Brain pericyte (primary cell): ENCODE measurements around the gene CCDC3.
"Not testable (repeated sequence)": the region's sequence is repeated elsewhere in the genome, so short reads cannot be mapped to it uniquely, and the experiment has no call there.

ENCODE experiments used
- DNase-seq: peaks from one replicate; pipeline ENCODE4 v3.0.0-alpha.2; 2012; ENCODE audit warnings: low read depth, low spot score

Gene CCDC3

DNA sequence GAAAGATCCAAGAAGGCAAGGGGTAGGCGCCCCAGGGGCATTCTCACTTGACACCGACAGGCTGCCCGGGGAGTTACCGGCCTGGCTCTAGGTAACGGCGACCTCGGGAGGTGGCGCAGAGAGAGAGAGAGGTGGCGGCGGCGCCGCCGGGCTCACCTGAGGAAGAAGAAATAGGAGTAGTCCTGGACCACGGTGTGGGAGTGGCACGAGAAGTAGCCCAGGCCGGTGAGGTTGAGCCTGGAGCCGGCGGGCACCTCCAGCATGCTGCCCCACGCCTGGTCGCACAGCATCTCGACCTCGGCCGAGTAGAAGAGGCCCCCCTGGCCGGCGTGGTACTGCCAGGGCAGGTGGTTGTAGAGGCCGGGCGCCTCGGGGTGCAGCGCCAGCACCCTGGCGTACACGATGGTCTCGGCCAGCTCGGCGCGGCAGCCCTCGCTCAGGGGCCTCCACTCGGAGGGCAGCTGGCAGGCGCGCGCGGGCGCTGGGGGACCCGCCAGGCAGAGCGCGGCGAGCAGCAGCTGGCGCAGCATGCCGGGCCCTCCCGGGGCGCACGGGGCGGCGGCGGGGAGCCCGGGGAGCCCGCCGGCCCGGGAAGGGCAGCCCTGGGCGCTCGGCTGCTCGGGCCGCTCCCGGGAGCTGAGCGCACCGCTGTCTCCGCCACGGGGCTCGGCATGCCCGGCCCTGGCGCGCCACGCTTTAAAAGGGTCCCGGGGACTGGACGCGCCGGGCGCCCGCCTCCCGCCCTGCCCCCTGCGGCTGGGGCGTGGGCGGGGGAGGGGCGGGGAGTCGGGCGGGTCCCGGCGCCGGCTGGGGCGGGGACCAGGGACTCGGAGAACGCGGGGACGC, at the start of gene CCDC3:
Gene CCDC3 (minus strand): TSS at position 673 of the 846 bp plus-strand sequence. CDS start 143 bp downstream, at position 530.
- no peak for DNase-seq

DNA sequence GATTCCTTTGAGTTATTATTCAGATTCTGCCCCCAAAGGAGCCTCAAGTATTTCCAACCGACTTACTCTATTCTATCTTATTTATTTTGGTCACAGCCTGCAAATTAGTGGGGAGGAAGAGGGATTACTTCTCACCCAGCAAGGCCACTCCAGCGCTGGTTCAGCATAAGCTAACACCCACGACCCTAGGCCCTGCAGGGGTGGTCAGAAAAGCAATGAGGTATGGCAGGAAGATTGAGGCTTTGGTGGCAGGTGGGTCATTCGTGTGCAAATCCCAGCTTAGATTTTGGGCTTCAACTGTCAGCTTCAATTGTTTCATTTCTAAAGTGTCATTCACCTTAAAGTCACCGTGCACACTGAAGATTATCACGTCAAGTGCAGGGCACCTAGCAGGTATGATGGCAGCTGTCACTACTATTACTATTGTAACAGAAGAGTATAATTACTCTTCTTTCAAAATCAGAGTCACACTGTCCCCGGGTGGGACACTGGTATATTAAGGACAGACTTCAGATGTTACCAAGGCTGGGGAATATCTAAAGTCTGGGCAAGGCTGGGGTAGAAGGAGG, 49.7 kb upstream of the CCDC3 start:
- DNase-seq, result no peak

- DNase-seq, result no peak
These were observed 48.4 kb upstream of the CCDC3 start for GRCh38 chr10:13049774-13050420.

DNA sequence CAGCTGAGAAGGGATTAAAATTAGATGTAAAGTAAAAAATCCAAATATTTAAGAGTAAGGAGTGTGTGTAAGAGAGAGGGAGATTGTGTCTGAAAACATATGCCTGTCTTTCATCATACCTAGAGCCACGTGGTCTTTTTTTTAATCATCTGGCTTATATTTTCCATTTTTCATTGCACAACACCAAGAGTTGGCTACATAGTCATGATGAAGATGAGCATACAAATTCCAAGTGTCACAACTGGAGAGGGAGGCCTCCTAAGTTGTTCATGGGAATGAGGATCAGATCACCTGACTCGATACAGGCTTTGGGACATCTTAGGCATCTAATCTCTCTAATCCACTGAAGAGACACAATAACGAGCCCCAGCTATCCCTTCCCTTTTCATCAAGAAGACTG, 47.2 kb upstream of the CCDC3 start:
- DNase-seq, result no peak

GRCh38 chr10:13047529-13048206, 46.2 kb upstream of the CCDC3 start:
- DNase-seq, result no peak

GRCh38 chr10:13046851-13047528, 45.5 kb upstream of the CCDC3 start:
- no peak for DNase-seq

DNA sequence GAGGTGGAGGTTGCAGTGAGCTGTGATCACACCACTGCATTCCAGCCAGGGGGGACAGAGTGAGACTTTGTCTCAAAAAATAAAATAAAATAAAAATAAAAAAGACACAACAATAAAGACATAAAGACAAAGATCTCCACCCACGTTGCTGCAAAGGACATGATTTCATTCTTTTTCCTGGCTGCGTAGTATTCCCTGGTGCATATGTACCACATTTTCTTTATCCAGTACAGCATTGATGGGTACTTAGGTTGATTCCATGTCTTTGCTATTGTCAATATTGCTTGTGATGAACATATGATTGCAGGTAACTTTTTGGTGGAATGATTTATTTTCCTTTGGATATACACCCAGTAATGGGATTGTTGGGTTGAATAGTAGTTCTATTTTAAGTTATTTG, 42.0 kb upstream of the CCDC3 start:
- DNase-seq, result no peak

- DNase-seq, result no peak
These were observed 38.2 kb upstream of the CCDC3 start for GRCh38 chr10:13039761-13040160.

DNA sequence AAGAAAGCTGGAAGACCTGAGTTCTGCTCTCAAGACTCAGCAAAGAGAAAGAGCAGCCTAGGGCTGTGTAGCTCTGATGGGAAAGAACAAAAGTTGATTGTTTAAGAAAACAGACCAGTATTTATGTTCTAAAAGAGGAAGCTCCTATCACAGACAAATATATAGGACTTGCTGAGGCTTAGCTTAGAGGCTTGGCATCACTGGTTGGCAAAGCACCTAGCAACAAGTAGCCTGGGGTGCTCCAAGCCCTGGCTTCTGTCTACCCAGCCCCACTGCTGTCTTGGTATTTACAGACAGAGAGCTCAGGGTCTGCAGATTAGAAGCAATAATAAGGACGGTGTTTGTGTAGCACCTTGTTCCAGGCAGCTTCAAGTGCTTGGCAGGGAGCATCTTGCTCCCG, 36.9 kb upstream of the CCDC3 start:
- DNase-seq, result no peak

DNA sequence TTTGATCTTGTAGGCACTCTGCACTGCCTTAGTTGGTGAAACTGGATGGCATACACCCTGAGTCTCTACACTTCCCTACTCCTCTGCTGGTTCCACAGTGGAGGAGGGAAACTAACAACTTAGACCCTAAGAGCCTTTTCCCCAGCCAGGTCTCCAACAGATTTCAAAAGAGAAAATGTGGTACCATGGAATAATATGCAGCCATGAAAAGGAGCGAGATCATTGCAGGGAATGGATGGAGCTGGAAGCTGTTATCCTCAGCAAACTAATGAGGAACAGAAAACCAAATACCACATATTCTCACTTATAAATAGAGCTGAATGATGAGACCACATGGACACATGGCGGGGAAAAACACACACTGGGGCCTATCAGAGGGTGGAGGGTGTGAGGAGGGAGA, 36.3 kb upstream of the CCDC3 start:
- no peak for DNase-seq

DNA sequence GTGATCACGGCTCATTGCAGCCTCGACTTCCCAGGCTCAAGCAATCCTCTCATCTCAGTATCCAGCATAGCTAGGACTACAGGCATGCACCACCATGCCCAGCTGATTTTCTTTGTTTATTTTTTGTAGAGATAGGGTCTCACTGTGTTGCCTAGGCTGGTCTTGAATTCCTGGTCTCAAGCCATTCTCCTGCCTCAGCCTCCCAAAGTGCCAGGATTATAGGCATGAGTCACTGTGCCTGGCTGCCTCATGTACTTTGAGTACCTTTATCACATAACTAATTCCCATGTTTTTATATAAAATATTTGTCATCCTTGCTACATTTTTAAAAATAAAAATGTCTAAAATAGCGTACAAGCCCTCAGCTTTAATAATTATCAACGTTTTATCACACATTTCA, 35.3 kb upstream of the CCDC3 start:
- DNase-seq, result no peak

DNA sequence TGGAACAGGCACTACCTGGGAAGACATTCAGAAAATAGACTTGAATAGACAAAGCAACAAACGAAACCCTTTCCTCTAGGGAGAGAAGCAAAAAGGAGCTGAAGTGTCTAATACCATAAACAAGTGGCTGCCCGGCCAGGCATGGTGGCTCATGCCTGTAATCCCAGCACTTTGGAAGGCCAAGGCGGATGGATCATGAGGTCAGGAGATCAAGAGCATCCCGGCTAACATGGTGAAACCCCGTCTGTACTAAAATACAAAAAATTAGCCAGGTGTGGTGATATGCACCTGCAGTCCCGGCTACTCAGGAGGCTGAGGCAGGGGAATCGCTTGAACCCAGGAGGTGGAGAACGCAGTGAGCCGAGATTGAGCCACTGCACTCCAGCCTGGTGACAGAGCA, 34.2 kb upstream of the CCDC3 start:
- DNase-seq, result not testable (repeated sequence)

GRCh38 chr10:13026873-13027272, 25.4 kb upstream of the CCDC3 start:
- no peak for DNase-seq

DNA sequence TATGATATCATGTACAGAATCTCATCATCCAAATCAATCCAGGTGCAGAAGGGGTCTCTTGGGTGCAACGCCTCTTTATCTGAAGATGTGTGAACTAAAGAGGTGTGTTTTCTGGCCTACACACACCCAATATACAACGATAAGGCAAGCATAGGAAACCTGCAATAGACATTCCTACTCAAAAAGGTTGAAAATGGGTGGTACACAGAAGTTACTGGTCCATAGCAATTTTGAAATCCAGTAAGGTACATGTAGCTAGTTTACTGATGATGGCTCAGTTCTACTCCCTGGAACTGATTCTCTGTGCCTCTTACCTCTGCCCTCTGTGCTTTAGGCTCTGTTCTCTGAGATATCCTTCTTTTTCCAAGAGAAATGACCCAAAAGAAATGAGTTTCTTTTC, 22.2 kb upstream of the CCDC3 start:
- DNase-seq, result no peak

GRCh38 chr10:13019280-13019679, 17.8 kb upstream of the CCDC3 start:
- DNase-seq, result no peak

DNA sequence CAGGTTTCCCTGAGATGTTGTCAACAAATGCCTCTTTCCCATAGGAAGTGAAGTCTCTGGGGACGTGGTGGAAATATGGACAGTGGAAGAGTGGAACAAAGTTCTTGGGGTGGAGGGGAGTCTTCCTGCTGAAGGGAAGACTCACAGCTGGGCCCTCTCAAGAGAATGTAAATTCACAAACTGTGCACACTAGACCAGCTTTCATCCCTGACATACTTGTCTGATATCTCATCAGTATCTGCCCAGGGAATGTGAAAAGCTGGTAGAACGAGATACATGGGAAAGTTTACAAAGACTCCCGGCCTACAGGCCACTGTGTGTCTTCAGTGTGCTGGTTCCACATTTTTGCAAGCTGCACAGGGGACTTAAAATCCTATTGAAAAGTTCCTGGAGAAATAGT, 16.7 kb upstream of the CCDC3 start:
- no peak for DNase-seq

DNA sequence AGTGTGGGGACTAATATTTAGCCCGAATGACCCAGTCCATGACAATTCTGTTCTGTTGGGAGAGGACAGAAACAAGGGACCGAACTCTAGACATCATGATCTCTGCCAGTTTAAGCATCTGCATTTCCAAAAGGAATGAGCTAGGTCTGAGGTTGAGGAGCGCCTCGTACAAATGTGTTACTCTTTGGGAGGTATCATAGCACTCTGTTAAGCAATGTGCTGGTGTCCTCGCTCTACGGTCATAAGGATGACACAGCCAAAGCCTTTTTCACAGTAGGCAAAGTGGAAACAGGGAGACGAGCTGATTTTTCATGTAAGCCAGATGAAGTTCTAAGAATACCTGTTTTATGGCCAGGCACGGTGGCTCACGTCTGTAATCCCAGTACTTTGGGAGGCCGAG, 15.4 kb upstream of the CCDC3 start:
- peak; percentile 6 for DNase-seq

GRCh38 chr10:13016426-13016825, 14.9 kb upstream of the CCDC3 start:
- peak; percentile 26 for DNase-seq

DNA sequence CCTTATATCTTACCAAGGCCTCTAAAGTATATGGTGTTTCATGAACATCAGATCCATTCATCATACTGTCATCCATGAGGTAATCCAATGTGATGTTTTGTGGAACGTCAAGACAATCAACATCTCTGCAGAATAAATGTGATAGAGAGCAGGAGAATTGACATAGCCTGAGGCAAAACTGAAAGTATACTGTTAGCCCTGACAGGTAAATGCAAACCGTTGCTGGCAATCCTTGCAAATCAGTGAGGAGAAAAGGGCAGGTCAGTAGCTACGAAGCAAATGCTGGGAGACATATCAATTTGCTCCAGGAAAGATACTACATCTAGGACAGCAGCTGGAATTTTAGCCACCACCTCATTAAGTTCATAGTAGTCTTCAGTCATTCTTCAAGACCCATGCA, 4.5 kb upstream of the CCDC3 start:
- DNase-seq, result no peak

GRCh38 chr10:13003759-13004158, 2.2 kb upstream of the CCDC3 start:
- DNase-seq, result no peak

GRCh38 chr10:13003004-13003403, 1.5 kb upstream of the CCDC3 start:
- no peak for DNase-seq

GRCh38 chr10:13001887-13002212, 337 bp upstream of the CCDC3 start:
- DNase-seq, result no peak
